B cell (primary cell): Measurements from ENCODE around the gene ILDR1. TPM values are rescaled to one million over a fixed set of nuclear protein-coding genes. Genes with fewer than 3 reads are reported as not detected.

ENCODE experiments used
- ATAC-seq: fragments of 200-7000 bp; cut with Tn5 transposase; one replicate; pipeline ENCODE4 v1.10.0; 2021; ENCODE audit warnings: low read depth, mild to moderate bottlenecking, moderate number of reproducible peaks, moderate library complexity
- CTCF ChIA-PET: fragments of 350-600 bp; sonication (Branson Sonifier 250); formaldehyde crosslinking; loops from one replicate; lab custom pipeline; 2021; ENCODE audit warnings: antibody characterized with exemption, inconsistent platforms; lab: Charles Lee
- POLR2A ChIA-PET: fragments of 350-600 bp; sonication (Branson Sonifier 250); formaldehyde crosslinking; loops from one replicate; lab custom pipeline; 2021; ENCODE audit warnings: antibody characterized with exemption; lab: Charles Lee
- DNase-seq: peaks from one replicate; pipeline ENCODE4 v3.0.0; 2013
- H2AFZ ChIP-seq: 2 replicates; pipeline ENCODE4 v1.6.1; 2012; ENCODE audit warnings: mild to moderate bottlenecking, low read depth, low read length; ENCODE audit not compliant: insufficient read depth, poor library complexity, severe bottlenecking
- H3K27ac ChIP-seq, 2 donors: 1 replicate in 1 of 2; 2 replicates in 1 of 2; pipeline ENCODE4 v1.5.1; 2012 to 2013; ENCODE audit warnings: low read length in 2 of 2, mild to moderate bottlenecking in 2 of 2, moderate library complexity in 1 of 2
- H3K27me3 ChIP-seq, 4 experiments: fragments of 200-600 bp in 1 of 4; sonication (generic) in 1 of 4; replicated peaks in 1 of 4; 1 replicate in 2 of 4; 2 replicates in 2 of 4; pipeline versions ENCODE4 v1.6.1 to v1.7.0; 2013 to 2016; ENCODE audit warnings: low read length in 3 of 4, mild to moderate bottlenecking in 2 of 4, mixed read lengths in 1 of 4, moderate library complexity in 1 of 4; ENCODE audit not compliant: insufficient read depth in 4 of 4, control insufficient read depth in 3 of 4; ENCODE audit errors: control extremely low read depth in 1 of 4
- H3K36me3 ChIP-seq, 2 experiments: replicated peaks in 1 of 2; 1 replicate in 1 of 2; 2 replicates in 1 of 2; pipeline versions ENCODE4 v1.6.1 to v1.7.1; 2013; ENCODE audit warnings: low read length in 1 of 2; ENCODE audit not compliant: insufficient read depth in 2 of 2, control insufficient read depth in 1 of 2; ENCODE audit errors: control extremely low read depth in 1 of 2, extremely low read depth in 1 of 2
- H3K4me1 ChIP-seq, 2 donors: fragments of 200-600 bp in 1 of 2; sonication (generic) in 1 of 2; 1 replicate in 1 of 2; 2 replicates in 1 of 2; pipeline versions ENCODE4 v1.5.1 to v1.6.1; 2013 to 2017; ENCODE audit warnings: low read length in 2 of 2; ENCODE audit not compliant: control insufficient read depth in 2 of 2, insufficient read depth in 2 of 2
- H3K4me2 ChIP-seq: replicated peaks from 2 replicates; pipeline ENCODE3; 2012; ENCODE audit warnings: mild to moderate bottlenecking, low read depth, low read length; ENCODE audit not compliant: poor library complexity, severe bottlenecking
- H3K4me3 ChIP-seq, 5 experiments: fragments of 200-600 bp in 1 of 5; sonication (generic) in 1 of 5; 1 replicate in 3 of 5; 2 replicates in 2 of 5; pipeline versions ENCODE4 v1.5.1 to v1.7.0; 2011 to 2016; ENCODE audit warnings: low read length in 4 of 5, mild to moderate bottlenecking in 4 of 5, low read depth in 2 of 5, control low read depth in 1 of 5, moderate library complexity in 1 of 5; ENCODE audit not compliant: insufficient read depth in 1 of 5; ENCODE audit errors: control extremely low read depth in 1 of 5, extremely low read depth in 1 of 5
- H3K79me2 ChIP-seq: fragments of 200-600 bp; sonication (generic); one replicate; pipeline ENCODE4 v1.6.0; 2016; ENCODE audit warnings: low read length; ENCODE audit not compliant: control insufficient read depth, insufficient read depth
- H3K9ac ChIP-seq: fragments of 200-600 bp; sonication (generic); 2 replicates; pipeline ENCODE4 v1.6.1; 2017; ENCODE audit warnings: mild to moderate bottlenecking, low read length, moderate library complexity
- H3K9me3 ChIP-seq, 3 donors: one replicate each; pipeline versions ENCODE4 v1.6.1 to v1.7.1; 2013; ENCODE audit warnings: low read length in 2 of 3; ENCODE audit not compliant: control insufficient read depth in 2 of 3, insufficient read depth in 1 of 3; ENCODE audit errors: control extremely low read depth in 1 of 3
- H4K20me1 ChIP-seq: 2 replicates; pipeline ENCODE4 v1.6.0; 2012; ENCODE audit warnings: mild to moderate bottlenecking, low read length; ENCODE audit not compliant: insufficient read depth, control insufficient read depth, poor library complexity, severe bottlenecking
- H3K27ac Mint-ChIP-seq: one replicate; pipeline ENCODE4 v1.8.0; 2021; ENCODE audit warnings: mixed read lengths
- H3K27me3 Mint-ChIP-seq: one replicate; pipeline ENCODE4 v1.8.0; 2021; ENCODE audit warnings: mixed read lengths
- H3K4me1 Mint-ChIP-seq: one replicate; pipeline ENCODE4 v1.8.0; 2021; ENCODE audit warnings: mixed read lengths
- H3K4me3 Mint-ChIP-seq: one replicate; pipeline ENCODE4 v1.8.0; 2021; ENCODE audit warnings: mixed read lengths
- H3K9me3 Mint-ChIP-seq: one replicate; pipeline ENCODE4 v1.8.0; 2022; ENCODE audit warnings: mixed read lengths; ENCODE audit not compliant: insufficient read depth
- EZH2 ChIP-seq: IDR thresholded peaks from 2 replicates; pipeline ENCODE4 v1.6.1; 2012; ENCODE audit warnings: borderline replicate concordance, low read depth, mild to moderate bottlenecking, moderate library complexity, low read length; ENCODE audit not compliant: insufficient read depth, poor library complexity, severe bottlenecking
- WGBS: methylation state at CpG from one replicate; pipeline ENCODE4 v1.1.5; 2013; ENCODE audit warnings: missing lambda C conversion rate; ENCODE audit not compliant: insufficient coverage; 5-methylcytosine and 5-hydroxymethylcytosine counted together
- intact Hi-C: fragments of 100-400 bp; cut with micrococcal nuclease; formaldehyde crosslinking; loops from one replicate; pipeline ENCODE4 v1.10.0; 2022
- polyA plus RNA-seq: library from polyadenylated mRNA; depleted of rRNA; stranded (reverse); fragments of >200 nt; gene quantifications from 2 replicates; pipeline ENCODE4 v1.2.3, GENCODE V29; 2012
- total RNA-seq, 2 donors: library from RNA; stranded (reverse); fragments of 120-200 nt in 1 of 2; gene quantifications; 1 replicate in 1 of 2; 2 replicates in 1 of 2; pipeline versions ENCODE4 v1.2.3 to v1.2.4, GENCODE V29; 2013 to 2022
- TF ChIP-seq, protein P1 (sequence below): fragments of 200-600 bp; IDR thresholded peaks from one replicate; pipeline ENCODE4 v1.8.0; 2022; ENCODE audit warnings: antibody characterized with exemption, mild to moderate bottlenecking

ILDR1 gene
- total and polyA plus RNA-seq, 2 donors (not counting 1 experiment from before 2014, with no cell fraction given) = 1.9 to 4.7 TPM

DNA sequence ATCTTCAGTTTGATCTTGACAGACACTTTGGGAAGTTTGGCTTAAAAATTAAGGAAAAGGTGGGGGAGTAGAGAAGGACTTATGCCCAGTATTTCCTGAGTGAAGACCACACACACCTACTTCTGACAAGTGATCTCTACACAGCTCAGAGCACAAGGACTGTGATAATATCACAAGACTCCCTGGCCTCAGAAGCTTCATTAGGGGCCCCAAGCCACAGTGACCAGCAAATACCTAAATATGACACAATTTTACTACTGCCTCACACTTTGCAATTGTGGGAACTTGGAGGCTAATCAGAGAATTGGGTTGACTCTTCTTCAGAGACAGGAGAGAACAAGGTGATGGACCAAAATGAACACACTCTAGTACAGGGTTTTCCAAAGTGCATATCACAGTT is 2.6 kb downstream of the ILDR1 start:
- Mint-ChIP-seq H3K4me1 (peaks cover 39% of the 10 kb centered on the region), H3K9me3 (peaks cover 2% of the 10 kb centered on the region), H3K27me3 (no peaks in the 10 kb centered on the region), H3K4me3 (no peak overlapping the region), H3K27ac (no peak overlapping the region)
- peaks cover 0 to 4% (median 1%) of the 10 kb centered on the region in 3 donors for H3K9me3 ChIP-seq
- TF ChIP-seq, protein P1, sequence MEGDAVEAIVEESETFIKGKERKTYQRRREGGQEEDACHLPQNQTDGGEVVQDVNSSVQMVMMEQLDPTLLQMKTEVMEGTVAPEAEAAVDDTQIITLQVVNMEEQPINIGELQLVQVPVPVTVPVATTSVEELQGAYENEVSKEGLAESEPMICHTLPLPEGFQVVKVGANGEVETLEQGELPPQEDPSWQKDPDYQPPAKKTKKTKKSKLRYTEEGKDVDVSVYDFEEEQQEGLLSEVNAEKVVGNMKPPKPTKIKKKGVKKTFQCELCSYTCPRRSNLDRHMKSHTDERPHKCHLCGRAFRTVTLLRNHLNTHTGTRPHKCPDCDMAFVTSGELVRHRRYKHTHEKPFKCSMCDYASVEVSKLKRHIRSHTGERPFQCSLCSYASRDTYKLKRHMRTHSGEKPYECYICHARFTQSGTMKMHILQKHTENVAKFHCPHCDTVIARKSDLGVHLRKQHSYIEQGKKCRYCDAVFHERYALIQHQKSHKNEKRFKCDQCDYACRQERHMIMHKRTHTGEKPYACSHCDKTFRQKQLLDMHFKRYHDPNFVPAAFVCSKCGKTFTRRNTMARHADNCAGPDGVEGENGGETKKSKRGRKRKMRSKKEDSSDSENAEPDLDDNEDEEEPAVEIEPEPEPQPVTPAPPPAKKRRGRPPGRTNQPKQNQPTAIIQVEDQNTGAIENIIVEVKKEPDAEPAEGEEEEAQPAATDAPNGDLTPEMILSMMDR = no peak
- TF ChIP-seq EZH2 = no peak
- H3K79me2 ChIP-seq = peaks cover 4% of the 10 kb centered on the region
- ChIA-PET CTCF (interaction anchor here (0.9 to 1.5 kb wide), 3 partner anchors 9 to 24 kb away, joined by 4 to 5 read pairs (median 4); no protein-coding TSS in a partner anchor), POLR2A (no interaction called here)
- peaks cover 20 to 26% of the 10 kb centered on the region in 2 donors for H3K4me1 ChIP-seq
- no peak overlapping the region for H3K27ac ChIP-seq
- H3K9ac ChIP-seq = no peak overlapping the region
- intact Hi-C loops = no loop called here
- no peaks in the 10 kb centered on the region for H3K36me3 ChIP-seq
- H3K4me2 ChIP-seq = no peak overlapping the region
- H3K27me3 ChIP-seq = no peaks in the 10 kb centered on the region
- H3K4me3 ChIP-seq = no peak overlapping the region
- no peak for DNase-seq
- H2AFZ ChIP-seq = no peak overlapping the region
- no peaks in the 10 kb centered on the region for H4K20me1 ChIP-seq
- ATAC-seq = no peak

DNA sequence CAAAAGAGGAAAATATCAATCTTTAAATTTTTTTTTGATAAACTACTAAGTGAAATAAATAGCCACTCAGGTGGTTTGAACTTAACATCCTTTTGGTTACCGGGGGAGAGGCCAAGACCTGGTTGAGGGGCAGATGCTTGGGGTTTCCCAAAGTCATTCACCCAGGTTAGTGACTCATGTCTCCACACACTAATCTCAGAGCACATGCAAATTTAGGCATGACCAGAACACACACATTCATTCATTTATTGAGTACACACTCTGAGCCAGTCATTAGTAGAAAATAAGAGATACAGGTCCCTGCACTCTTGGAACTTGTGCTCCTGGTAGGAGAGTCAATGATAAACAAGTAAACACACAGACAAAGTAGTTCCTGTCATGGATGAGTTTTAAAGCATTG is 7.3 kb downstream of the ILDR1 start:
- no peak overlapping the region for H3K4me3 ChIP-seq
- CTCF ChIA-PET = no interaction called here

More for the DNA sequence above, 7.3 kb downstream of the ILDR1 start:
- H3K4me2 ChIP-seq = peak overlapping the region; percentile 1
- no peak overlapping the region for H3K4me3 Mint-ChIP-seq
- intact Hi-C loops = loop anchor here (1.0 to 2.0 kb wide), 3 partner anchors 11 to 39 kb away; no protein-coding TSS in a partner anchor
- no peak overlapping the region for H3K27ac Mint-ChIP-seq
- no peak overlapping the region for H3K27ac ChIP-seq
- H3K4me1 Mint-ChIP-seq = peaks cover 38% of the 10 kb centered on the region
- H3K36me3 ChIP-seq = no peaks in the 10 kb centered on the region
- WGBS = 0% methylated on average over 1 of the region's 1 CpG
- peak; percentile 97 for ATAC-seq
- POLR2A ChIA-PET = no interaction called here
- H3K27me3 Mint-ChIP-seq = no peaks in the 10 kb centered on the region
- peaks cover 2% of the 10 kb centered on the region for H3K9me3 Mint-ChIP-seq
- H3K79me2 ChIP-seq = peaks cover 4% of the 10 kb centered on the region
- H3K9me3 ChIP-seq = peaks cover 0 to 1% (median 0%) of the 10 kb centered on the region in 3 donors
- H4K20me1 ChIP-seq = no peaks in the 10 kb centered on the region
- TF ChIP-seq, protein P1 = no peak
- no peak for TF ChIP-seq EZH2
- peak; percentile 67 for DNase-seq
- peaks cover 8 to 12% of the 10 kb centered on the region in 2 donors for H3K4me1 ChIP-seq
- no peak overlapping the region for H2AFZ ChIP-seq
- no peak overlapping the region for H3K9ac ChIP-seq
- H3K27me3 ChIP-seq = no peaks in the 10 kb centered on the region
